Measurements from ENCODE around the gene TST. TPM values are rescaled to one million over a fixed set of nuclear protein-coding genes. Genes with fewer than 3 reads are reported as not detected.
A peak's percentile ranks its signal among the peaks of the same experiment; 100 is the strongest.

Gene TST
- total RNA-seq, 1 donor from 2014 or later = 5.8 TPM

GRCh38 chr22:37048133-37048532 is 28.9 kb upstream of the TST start:
- Mint-ChIP-seq H3K27ac (peak overlapping the region; percentile 26), H3K4me3 (no peak overlapping the region), H3K9me3 (no peaks in the 10 kb centered on the region), H3K4me1 (peaks cover 17% of the 10 kb centered on the region), H3K36me3 (ENCODE audit: low read depth) (peaks cover under 1% of the 10 kb centered on the region), H3K27me3 (no peaks in the 10 kb centered on the region)
- intact Hi-C loops (cut with micrococcal nuclease) = loop anchor here (10.0 kb wide), 2 partner anchors 147 to 503 kb away; no protein-coding TSS in a partner anchor
- no peak for DNase-seq

GRCh38 chr22:37047006-37047405 is 27.8 kb upstream of the TST start:
- no peak overlapping the region for H3K27ac Mint-ChIP-seq
- DNase-seq = no peak
- H3K4me3 Mint-ChIP-seq = no peak overlapping the region
- H3K4me1 Mint-ChIP-seq = peaks cover 13% of the 10 kb centered on the region
- no peaks in the 10 kb centered on the region for H3K27me3 Mint-ChIP-seq
- H3K36me3 Mint-ChIP-seq (ENCODE audit: low read depth) = no peaks in the 10 kb centered on the region
- H3K9me3 Mint-ChIP-seq = no peaks in the 10 kb centered on the region
- intact Hi-C loops (cut with micrococcal nuclease) = loop anchor here (10.0 kb wide), 2 partner anchors 148 to 502 kb away; no protein-coding TSS in a partner anchor

GRCh38 chr22:37046589-37046988 is 27.3 kb upstream of the TST start:
- intact Hi-C loops (cut with micrococcal nuclease) = loop anchor here (10.0 kb wide), 2 partner anchors 148 to 502 kb away; no protein-coding TSS in a partner anchor
- H3K27me3 Mint-ChIP-seq = no peaks in the 10 kb centered on the region
- no peaks in the 10 kb centered on the region for H3K9me3 Mint-ChIP-seq
- no peak overlapping the region for H3K4me3 Mint-ChIP-seq
- peaks cover 15% of the 10 kb centered on the region for H3K4me1 Mint-ChIP-seq
- DNase-seq = no peak
- H3K36me3 Mint-ChIP-seq (ENCODE audit: low read depth) = no peaks in the 10 kb centered on the region
- H3K27ac Mint-ChIP-seq = peak overlapping the region; percentile 25

- H3K4me3 Mint-ChIP-seq = no peak overlapping the region
- no peaks in the 10 kb centered on the region for H3K27me3 Mint-ChIP-seq
- H3K36me3 Mint-ChIP-seq (ENCODE audit: low read depth) = no peaks in the 10 kb centered on the region
- intact Hi-C loops (cut with micrococcal nuclease) = loop anchor here (2.0 to 10.0 kb wide), 3 partner anchors 149 to 501 kb away; no protein-coding TSS in a partner anchor
- DNase-seq = peak; percentile 70
- H3K27ac Mint-ChIP-seq = no peak overlapping the region
- no peaks in the 10 kb centered on the region for H3K9me3 Mint-ChIP-seq
- H3K4me1 Mint-ChIP-seq = peaks cover 18% of the 10 kb centered on the region
These were observed 26.7 kb upstream of the TST start for GRCh38 chr22:37045958-37046357.

- peaks cover 25% of the 10 kb centered on the region for H3K4me1 Mint-ChIP-seq
- intact Hi-C loops (cut with micrococcal nuclease) = loop anchor here (2.0 to 10.0 kb wide), 3 partner anchors 150 to 500 kb away; no protein-coding TSS in a partner anchor
- H3K4me3 Mint-ChIP-seq = no peak overlapping the region
- no peak for DNase-seq
- H3K27ac Mint-ChIP-seq = no peak overlapping the region
- no peaks in the 10 kb centered on the region for H3K27me3 Mint-ChIP-seq
- H3K36me3 Mint-ChIP-seq (ENCODE audit: low read depth) = no peaks in the 10 kb centered on the region
- H3K9me3 Mint-ChIP-seq = no peaks in the 10 kb centered on the region
These were observed 25.7 kb upstream of the TST start for GRCh38 chr22:37044634-37045625.

- no peaks in the 10 kb centered on the region for H3K9me3 Mint-ChIP-seq
- H3K27ac Mint-ChIP-seq = no peak overlapping the region
- peak; percentile 86 for DNase-seq
- no peaks in the 10 kb centered on the region for H3K36me3 Mint-ChIP-seq (ENCODE audit: low read depth)
- H3K27me3 Mint-ChIP-seq = no peaks in the 10 kb centered on the region
- peaks cover 25% of the 10 kb centered on the region for H3K4me1 Mint-ChIP-seq
- H3K4me3 Mint-ChIP-seq = no peak overlapping the region
- intact Hi-C loops (cut with micrococcal nuclease) = loop anchor here (2.0 to 10.0 kb wide), 3 partner anchors 151 to 499 kb away; no protein-coding TSS in a partner anchor
These were observed 24.7 kb upstream of the TST start for GRCh38 chr22:37043828-37044538.

GRCh38 chr22:37043209-37043827 is 24.1 kb upstream of the TST start:
- Mint-ChIP-seq H3K36me3 (ENCODE audit: low read depth) (no peaks in the 10 kb centered on the region), H3K9me3 (no peaks in the 10 kb centered on the region), H3K4me3 (no peak overlapping the region), H3K27me3 (no peaks in the 10 kb centered on the region), H3K27ac (no peak overlapping the region), H3K4me1 (peaks cover 25% of the 10 kb centered on the region)
- intact Hi-C loops (cut with micrococcal nuclease) = loop anchor here (10.0 kb wide), 2 partner anchors 151 to 499 kb away; no protein-coding TSS in a partner anchor
- no peak for DNase-seq

- H3K9me3 Mint-ChIP-seq = no peaks in the 10 kb centered on the region
- peaks cover 17% of the 10 kb centered on the region for H3K4me1 Mint-ChIP-seq
- no peak overlapping the region for H3K4me3 Mint-ChIP-seq
- H3K36me3 Mint-ChIP-seq (ENCODE audit: low read depth) = no peaks in the 10 kb centered on the region
- peaks cover 15% of the 10 kb centered on the region for H3K27me3 Mint-ChIP-seq
- intact Hi-C loops (cut with micrococcal nuclease) = no loop called here
- no peak overlapping the region for H3K27ac Mint-ChIP-seq
- DNase-seq = no peak
These were observed 20.2 kb upstream of the TST start for GRCh38 chr22:37039466-37039865.

GRCh38 chr22:37037669-37038068 is 18.4 kb upstream of the TST start:
- H3K4me1 Mint-ChIP-seq = peaks cover 14% of the 10 kb centered on the region
- DNase-seq = no peak
- no peak overlapping the region for H3K4me3 Mint-ChIP-seq
- H3K27ac Mint-ChIP-seq = no peak overlapping the region
- H3K9me3 Mint-ChIP-seq = no peaks in the 10 kb centered on the region
- H3K36me3 Mint-ChIP-seq (ENCODE audit: low read depth) = no peaks in the 10 kb centered on the region
- peaks cover 16% of the 10 kb centered on the region for H3K27me3 Mint-ChIP-seq
- intact Hi-C loops (cut with micrococcal nuclease) = no loop called here

GRCh38 chr22:37036655-37037377 is 17.6 kb upstream of the TST start:
- intact Hi-C loops (cut with micrococcal nuclease) = no loop called here
- H3K4me1 Mint-ChIP-seq = peaks cover 14% of the 10 kb centered on the region

GRCh38 chr22:37033605-37034430 is 14.6 kb upstream of the TST start:
- Mint-ChIP-seq H3K36me3 (ENCODE audit: low read depth) (no peaks in the 10 kb centered on the region), H3K4me3 (no peak overlapping the region), H3K27ac (no peak overlapping the region), H3K9me3 (no peaks in the 10 kb centered on the region), H3K4me1 (no peaks in the 10 kb centered on the region), H3K27me3 (peaks cover 16% of the 10 kb centered on the region)
- intact Hi-C loops (cut with micrococcal nuclease) = no loop called here
- DNase-seq = no peak

More at GRCh38 chr22:37036655-37037377, 17.6 kb upstream of the TST start:
- Mint-ChIP-seq H3K9me3 (no peaks in the 10 kb centered on the region), H3K27me3 (peaks cover 16% of the 10 kb centered on the region), H3K4me3 (no peak overlapping the region), H3K36me3 (ENCODE audit: low read depth) (no peaks in the 10 kb centered on the region), H3K27ac (no peak overlapping the region)
- DNase-seq = no peak

Measured in activated CD4-positive, alpha-beta T cell treated with anti-CD3 and anti-CD28 coated beads, Interleukin-2, amount 10 ng/mL, durations not matched to agents 24 days and 14 days (primary cell).